Measurements from ENCODE around the gene DSCAML1. TPM values are rescaled to one million over a fixed set of nuclear protein-coding genes. Genes with fewer than 3 reads are reported as not detected.

Gene DSCAML1
- polyA plus RNA-seq, 3 donors = 0.13 to 0.46 (median 0.34) TPM

GRCh38 chr11:117716521-117717440, 80.2 kb downstream of the DSCAML1 start:
- WGBS, 3 donors = 82 to 86% (median 82%) methylated on average over 20 of the region's 20 CpGs

GRCh38 chr11:117715801-117716200, 81.2 kb downstream of the DSCAML1 start:
- H3K27ac ChIP-seq (ENCODE audit: low read depth, low read length) = no peak overlapping the region
- 41 to 66% (median 61%) methylated on average over 8 of the region's 8 CpGs for WGBS, 3 donors

More at GRCh38 chr11:117716521-117717440, 80.2 kb downstream of the DSCAML1 start:
- H3K27ac ChIP-seq (ENCODE audit: low read depth, low read length) = no peak overlapping the region

- no peak overlapping the region for H3K27ac ChIP-seq (ENCODE audit: low read depth, low read length)
- 71 to 89% (median 89%) methylated on average over 6 of the region's 6 CpGs for WGBS, 3 donors
Measured at GRCh38 chr11:117713538-117713991, 83.5 kb downstream of the DSCAML1 start.

GRCh38 chr11:117712530-117712929, 84.5 kb downstream of the DSCAML1 start:
- 90 to 94% (median 94%) methylated on average over 13 of the region's 13 CpGs for WGBS, 3 donors
- H3K27ac ChIP-seq (ENCODE audit: low read depth, low read length) = no peak overlapping the region

- 70 to 87% (median 84%) methylated on average over 7 of the region's 7 CpGs for WGBS, 3 donors
Measured at GRCh38 chr11:117711331-117711730, 85.7 kb downstream of the DSCAML1 start.

GRCh38 chr11:117710211-117710610, 86.8 kb downstream of the DSCAML1 start:
- 73 to 80% (median 80%) methylated on average over 4 of the region's 4 CpGs for WGBS, 3 donors

More at GRCh38 chr11:117711331-117711730, 85.7 kb downstream of the DSCAML1 start:
- H3K27ac ChIP-seq (ENCODE audit: low read depth, low read length) = no peak overlapping the region

GRCh38 chr11:117706322-117706814, 90.6 kb downstream of the DSCAML1 start:
- WGBS, 3 donors = 79 to 90% (median 86%) methylated on average over 12 of the region's 12 CpGs
- no peak overlapping the region for H3K27ac ChIP-seq (ENCODE audit: low read depth, low read length)

More at GRCh38 chr11:117710211-117710610, 86.8 kb downstream of the DSCAML1 start:
- no peak overlapping the region for H3K27ac ChIP-seq (ENCODE audit: low read depth, low read length)

GRCh38 chr11:117705866-117706265, 91.2 kb downstream of the DSCAML1 start:
- WGBS, 3 donors = 93 to 95% (median 95%) methylated on average over 6 of the region's 6 CpGs
- no peak overlapping the region for H3K27ac ChIP-seq (ENCODE audit: low read depth, low read length)

GRCh38 chr11:117704395-117705100, 92.5 kb downstream of the DSCAML1 start:
- H3K27ac ChIP-seq (ENCODE audit: low read depth, low read length) = no peak overlapping the region
- 63 to 84% (median 82%) methylated on average over 24 of the region's 24 CpGs for WGBS, 3 donors

GRCh38 chr11:117702946-117703598, 93.9 kb downstream of the DSCAML1 start:
- H3K27ac ChIP-seq (ENCODE audit: low read depth, low read length) = no peak overlapping the region
- WGBS, 3 donors = 43 to 80% (median 70%) methylated on average over 7 of the region's 7 CpGs

- H3K27ac ChIP-seq (ENCODE audit: low read depth, low read length) = no peak overlapping the region
- 69 to 75% (median 74%) methylated on average over 9 of the region's 9 CpGs for WGBS, 3 donors
Measured at GRCh38 chr11:117701781-117702180, 95.2 kb downstream of the DSCAML1 start.

- WGBS, 3 donors = 88 to 89% (median 89%) methylated on average over 6 of the region's 6 CpGs
- no peak overlapping the region for H3K27ac ChIP-seq (ENCODE audit: low read depth, low read length)
Measured at GRCh38 chr11:117700551-117700950, 96.5 kb downstream of the DSCAML1 start.

- 65 to 81% (median 80%) methylated on average over 3 of the region's 3 CpGs for WGBS, 3 donors
- H3K27ac ChIP-seq (ENCODE audit: low read depth, low read length) = no peak overlapping the region
Measured at GRCh38 chr11:117697319-117697718, 99.7 kb downstream of the DSCAML1 start.

GRCh38 chr11:117696540-117696939, 100.5 kb downstream of the DSCAML1 start:
- WGBS, 3 donors = 54 to 81% (median 76%) methylated on average over 5 of the region's 5 CpGs

GRCh38 chr11:117693344-117693743, 103.7 kb downstream of the DSCAML1 start:
- WGBS, 3 donors = 76 to 98% (median 89%) methylated on average over 3 of the region's 3 CpGs
- no peak overlapping the region for H3K27ac ChIP-seq (ENCODE audit: low read depth, low read length)

More at GRCh38 chr11:117696540-117696939, 100.5 kb downstream of the DSCAML1 start:
- no peak overlapping the region for H3K27ac ChIP-seq (ENCODE audit: low read depth, low read length)

- H3K27ac ChIP-seq (ENCODE audit: low read depth, low read length) = no peak overlapping the region
- 37 to 61% (median 59%) methylated on average over 10 of the region's 10 CpGs for WGBS, 3 donors
Measured at GRCh38 chr11:117691516-117691915, 105.5 kb downstream of the DSCAML1 start.

- no peak overlapping the region for H3K27ac ChIP-seq (ENCODE audit: low read depth, low read length)
- WGBS, 3 donors = 58 to 65% (median 62%) methylated on average over 4 of the region's 4 CpGs
Measured at GRCh38 chr11:117691218-117691514, 105.8 kb downstream of the DSCAML1 start.

GRCh38 chr11:117690484-117691217, 106.4 kb downstream of the DSCAML1 start:
- 70 to 83% (median 74%) methylated on average over 8 of the region's 8 CpGs for WGBS, 3 donors
- H3K27ac ChIP-seq (ENCODE audit: low read depth, low read length) = no peak overlapping the region

Data from adipose tissue (tissue), 3 donors.